SK-N-SH treated with all-trans-retinoic acid at 6 μM for 48 hours (cell line): ENCODE measurements around the gene C10orf143.

ENCODE experiments used
- ATAC-seq: fragments of 200-7000 bp; cut with Tn5 transposase; 3 replicates; pipeline ENCODE4 v1.9.1; 2020; ENCODE audit warnings: mild to moderate bottlenecking, moderate library complexity
- ARNTL ChIP-seq: fragments of 450-650 bp; formaldehyde crosslinking; IDR thresholded peaks from 2 replicates; pipeline ENCODE4 v1.5.0; 2020; ENCODE audit warnings: low read depth, mild to moderate bottlenecking, moderate library complexity, borderline replicate concordance
- CSDC2 ChIP-seq: fragments of 250-450 bp; sonication (Bioruptor Pico); IDR thresholded peaks from 2 replicates; pipeline ENCODE4 v1.5.0; 2020; ENCODE audit warnings: mild to moderate bottlenecking, moderate library complexity
- GLIS3 ChIP-seq: fragments of 250-450 bp; sonication (Bioruptor Pico); IDR thresholded peaks from 2 replicates; pipeline ENCODE4 v1.5.0; 2020; ENCODE audit warnings: mild to moderate bottlenecking, moderate library complexity
- ISL1 ChIP-seq: fragments of 250-450 bp; sonication (Bioruptor Pico); IDR thresholded peaks from 2 replicates; pipeline ENCODE4 v2.1.2; 2022; ENCODE audit warnings: mild to moderate bottlenecking, moderate library complexity
- OSR1 ChIP-seq: fragments of 250-450 bp; sonication (Bioruptor Pico); IDR thresholded peaks from 2 replicates; pipeline ENCODE4 v1.8.0; 2022; ENCODE audit warnings: moderate library complexity, mild to moderate bottlenecking, inconsistent platforms
- PPARA ChIP-seq: fragments of 250-450 bp; sonication (Bioruptor Pico); IDR thresholded peaks from 2 replicates; pipeline ENCODE4 v1.5.0; 2020; ENCODE audit warnings: mild to moderate bottlenecking, borderline replicate concordance
- RARB ChIP-seq: fragments of 250-450 bp; sonication (Bioruptor Pico); IDR thresholded peaks from 2 replicates; pipeline ENCODE4 v1.8.0; 2021; ENCODE audit warnings: mild to moderate bottlenecking, moderate library complexity
- SNAI2 ChIP-seq: fragments of 250-450 bp; sonication (Bioruptor Pico); IDR thresholded peaks from 2 replicates; pipeline ENCODE4 v1.5.0; 2020; ENCODE audit warnings: mild to moderate bottlenecking, moderate library complexity
- TCF4 ChIP-seq: fragments of 250-450 bp; sonication (Bioruptor Pico); IDR thresholded peaks from 2 replicates; pipeline ENCODE4 v1.8.0; 2021; ENCODE audit warnings: mild to moderate bottlenecking, moderate library complexity, borderline replicate concordance
- TOX ChIP-seq: fragments of 250-450 bp; sonication (Bioruptor Pico); IDR thresholded peaks from 2 replicates; pipeline ENCODE4 v1.8.0; 2021; ENCODE audit warnings: mild to moderate bottlenecking, moderate library complexity, borderline replicate concordance
- ZC3H10 ChIP-seq: fragments of 250-450 bp; sonication (Bioruptor Pico); IDR thresholded peaks from 2 replicates; pipeline ENCODE4 v1.5.1; 2021; ENCODE audit warnings: mild to moderate bottlenecking, moderate library complexity
- ZFP3 ChIP-seq: fragments of 250-450 bp; sonication (Bioruptor Pico); IDR thresholded peaks from 2 replicates; pipeline ENCODE4 v1.5.0; 2020; ENCODE audit warnings: mild to moderate bottlenecking, moderate library complexity
- ZFP30 ChIP-seq: fragments of 450-650 bp; formaldehyde crosslinking; IDR thresholded peaks from 2 replicates; pipeline ENCODE4 v1.5.0; 2022; ENCODE audit warnings: mild to moderate bottlenecking, moderate library complexity
- ZNF565 ChIP-seq: fragments of 450-650 bp; formaldehyde crosslinking; conservative IDR thresholded peaks from 2 replicates; pipeline ENCODE4 v1.5.0; 2020; ENCODE audit warnings: low read depth, mild to moderate bottlenecking, moderate library complexity
- ZNF70 ChIP-seq: fragments of 450-650 bp; formaldehyde crosslinking; IDR thresholded peaks from 2 replicates; pipeline ENCODE4 v1.5.0; 2020; ENCODE audit warnings: mild to moderate bottlenecking, moderate library complexity
- ZNF8 ChIP-seq: fragments of 450-650 bp; formaldehyde crosslinking; IDR thresholded peaks from 2 replicates; pipeline ENCODE4 v1.5.0; 2020; ENCODE audit warnings: mild to moderate bottlenecking, moderate library complexity
- TF ChIP-seq, protein P1 (sequence below): fragments of 250-450 bp; sonication (Bioruptor Pico); IDR thresholded peaks from 2 replicates; pipeline ENCODE4 v1.5.0; 2020; ENCODE audit warnings: mild to moderate bottlenecking, moderate library complexity
- TF ChIP-seq, protein P2 (sequence below): fragments of 250-450 bp; sonication (Bioruptor Pico); IDR thresholded peaks from 2 replicates; pipeline ENCODE4 v1.5.1; 2021; ENCODE audit warnings: mild to moderate bottlenecking, moderate library complexity
- TF ChIP-seq, protein P3 (sequence below): fragments of 250-450 bp; sonication (Bioruptor Pico); IDR thresholded peaks from 2 replicates; pipeline ENCODE4 v1.8.0; 2020; ENCODE audit warnings: mild to moderate bottlenecking, moderate library complexity, borderline replicate concordance
- TF ChIP-seq, protein P4 (sequence below): fragments of 250-450 bp; sonication (Bioruptor Pico); IDR thresholded peaks from 2 replicates; pipeline ENCODE4 v1.8.0; 2021; ENCODE audit warnings: low read depth, mild to moderate bottlenecking, moderate library complexity, borderline replicate concordance

Gene C10orf143

DNA sequence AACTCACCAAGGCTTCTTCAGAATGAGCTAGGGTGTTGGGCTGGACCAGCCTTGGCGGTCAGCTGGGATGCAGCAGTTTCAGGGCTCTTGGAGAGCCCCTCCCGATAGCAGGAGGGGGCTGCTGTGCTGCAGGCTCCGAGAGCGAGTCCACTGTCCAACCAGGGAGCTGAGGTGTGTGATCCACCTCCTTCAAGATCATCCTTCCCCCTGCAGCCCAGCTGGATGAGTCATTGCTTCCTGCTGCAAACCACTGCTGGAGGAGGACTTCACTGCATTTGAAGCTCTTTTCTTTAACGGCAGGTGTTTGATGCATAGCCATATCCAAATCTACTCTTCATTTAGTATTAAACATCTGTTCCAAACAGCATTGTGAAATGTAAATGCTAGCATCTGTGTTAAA, 92.4 kb downstream of the C10orf143 start (continued):
- TF ChIP-seq, protein P1, sequence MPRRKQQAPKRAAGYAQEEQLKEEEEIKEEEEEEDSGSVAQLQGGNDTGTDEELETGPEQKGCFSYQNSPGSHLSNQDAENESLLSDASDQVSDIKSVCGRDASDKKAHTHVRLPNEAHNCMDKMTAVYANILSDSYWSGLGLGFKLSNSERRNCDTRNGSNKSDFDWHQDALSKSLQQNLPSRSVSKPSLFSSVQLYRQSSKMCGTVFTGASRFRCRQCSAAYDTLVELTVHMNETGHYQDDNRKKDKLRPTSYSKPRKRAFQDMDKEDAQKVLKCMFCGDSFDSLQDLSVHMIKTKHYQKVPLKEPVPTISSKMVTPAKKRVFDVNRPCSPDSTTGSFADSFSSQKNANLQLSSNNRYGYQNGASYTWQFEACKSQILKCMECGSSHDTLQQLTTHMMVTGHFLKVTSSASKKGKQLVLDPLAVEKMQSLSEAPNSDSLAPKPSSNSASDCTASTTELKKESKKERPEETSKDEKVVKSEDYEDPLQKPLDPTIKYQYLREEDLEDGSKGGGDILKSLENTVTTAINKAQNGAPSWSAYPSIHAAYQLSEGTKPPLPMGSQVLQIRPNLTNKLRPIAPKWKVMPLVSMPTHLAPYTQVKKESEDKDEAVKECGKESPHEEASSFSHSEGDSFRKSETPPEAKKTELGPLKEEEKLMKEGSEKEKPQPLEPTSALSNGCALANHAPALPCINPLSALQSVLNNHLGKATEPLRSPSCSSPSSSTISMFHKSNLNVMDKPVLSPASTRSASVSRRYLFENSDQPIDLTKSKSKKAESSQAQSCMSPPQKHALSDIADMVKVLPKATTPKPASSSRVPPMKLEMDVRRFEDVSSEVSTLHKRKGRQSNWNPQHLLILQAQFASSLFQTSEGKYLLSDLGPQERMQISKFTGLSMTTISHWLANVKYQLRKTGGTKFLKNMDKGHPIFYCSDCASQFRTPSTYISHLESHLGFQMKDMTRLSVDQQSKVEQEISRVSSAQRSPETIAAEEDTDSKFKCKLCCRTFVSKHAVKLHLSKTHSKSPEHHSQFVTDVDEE (CRISPR knock-in tag), result no peak
- TF ChIP-seq ZC3H10 (CRISPR knock-in tag), result no peak
- TF ChIP-seq TOX (CRISPR knock-in tag), result no peak

DNA sequence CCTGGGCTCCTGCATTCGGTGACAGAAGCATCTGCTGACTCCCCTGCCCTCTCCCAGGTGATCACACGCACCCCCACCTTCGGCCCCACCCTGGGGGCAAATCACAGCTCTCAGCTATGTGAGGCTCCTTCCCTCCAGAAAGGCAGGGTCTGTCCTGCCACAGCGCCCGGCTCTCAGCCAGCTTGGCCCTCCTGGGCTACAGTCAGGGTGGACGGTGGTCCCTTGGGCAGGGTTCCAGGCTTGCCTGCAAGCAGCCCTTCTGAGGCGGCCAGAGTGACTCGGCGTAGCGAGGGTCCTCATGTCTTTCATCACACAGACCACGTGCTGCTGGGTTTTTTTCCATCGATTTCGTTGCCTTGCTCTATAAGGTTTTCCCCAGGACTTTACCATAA, 93.0 kb downstream of the C10orf143 start:
- TF ChIP-seq ZNF70 (CRISPR knock-in tag) (no peak), PPARA (CRISPR knock-in tag) (no peak), ZC3H10 (CRISPR knock-in tag) (no peak), ZFP30 (CRISPR knock-in tag) (no peak), ZFP3 (CRISPR knock-in tag) (no peak), ARNTL (CRISPR knock-in tag) (no peak), ISL1 (no peak), CSDC2 (CRISPR knock-in tag) (no peak), TOX (CRISPR knock-in tag) (no peak), ZNF565 (no peak), RARB (CRISPR knock-in tag) (no peak), GLIS3 (CRISPR knock-in tag) (no peak), OSR1 (CRISPR knock-in tag) (no peak), TCF4 (CRISPR knock-in tag) (no peak), ZNF8 (CRISPR knock-in tag) (no peak)
- TF ChIP-seq, protein P2, sequence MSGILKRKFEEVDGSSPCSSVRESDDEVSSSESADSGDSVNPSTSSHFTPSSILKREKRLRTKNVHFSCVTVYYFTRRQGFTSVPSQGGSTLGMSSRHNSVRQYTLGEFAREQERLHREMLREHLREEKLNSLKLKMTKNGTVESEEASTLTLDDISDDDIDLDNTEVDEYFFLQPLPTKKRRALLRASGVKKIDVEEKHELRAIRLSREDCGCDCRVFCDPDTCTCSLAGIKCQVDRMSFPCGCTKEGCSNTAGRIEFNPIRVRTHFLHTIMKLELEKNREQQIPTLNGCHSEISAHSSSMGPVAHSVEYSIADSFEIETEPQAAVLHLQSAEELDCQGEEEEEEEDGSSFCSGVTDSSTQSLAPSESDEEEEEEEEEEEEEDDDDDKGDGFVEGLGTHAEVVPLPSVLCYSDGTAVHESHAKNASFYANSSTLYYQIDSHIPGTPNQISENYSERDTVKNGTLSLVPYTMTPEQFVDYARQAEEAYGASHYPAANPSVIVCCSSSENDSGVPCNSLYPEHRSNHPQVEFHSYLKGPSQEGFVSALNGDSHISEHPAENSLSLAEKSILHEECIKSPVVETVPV (CRISPR knock-in tag), result no peak
- TF ChIP-seq, protein P1 (CRISPR knock-in tag), result no peak
- TF ChIP-seq, protein P3, sequence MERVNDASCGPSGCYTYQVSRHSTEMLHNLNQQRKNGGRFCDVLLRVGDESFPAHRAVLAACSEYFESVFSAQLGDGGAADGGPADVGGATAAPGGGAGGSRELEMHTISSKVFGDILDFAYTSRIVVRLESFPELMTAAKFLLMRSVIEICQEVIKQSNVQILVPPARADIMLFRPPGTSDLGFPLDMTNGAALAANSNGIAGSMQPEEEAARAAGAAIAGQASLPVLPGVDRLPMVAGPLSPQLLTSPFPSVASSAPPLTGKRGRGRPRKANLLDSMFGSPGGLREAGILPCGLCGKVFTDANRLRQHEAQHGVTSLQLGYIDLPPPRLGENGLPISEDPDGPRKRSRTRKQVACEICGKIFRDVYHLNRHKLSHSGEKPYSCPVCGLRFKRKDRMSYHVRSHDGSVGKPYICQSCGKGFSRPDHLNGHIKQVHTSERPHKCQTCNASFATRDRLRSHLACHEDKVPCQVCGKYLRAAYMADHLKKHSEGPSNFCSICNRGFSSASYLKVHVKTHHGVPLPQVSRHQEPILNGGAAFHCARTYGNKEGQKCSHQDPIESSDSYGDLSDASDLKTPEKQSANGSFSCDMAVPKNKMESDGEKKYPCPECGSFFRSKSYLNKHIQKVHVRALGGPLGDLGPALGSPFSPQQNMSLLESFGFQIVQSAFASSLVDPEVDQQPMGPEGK (CRISPR knock-in tag), result no peak
- ATAC-seq, result no peak

DNA sequence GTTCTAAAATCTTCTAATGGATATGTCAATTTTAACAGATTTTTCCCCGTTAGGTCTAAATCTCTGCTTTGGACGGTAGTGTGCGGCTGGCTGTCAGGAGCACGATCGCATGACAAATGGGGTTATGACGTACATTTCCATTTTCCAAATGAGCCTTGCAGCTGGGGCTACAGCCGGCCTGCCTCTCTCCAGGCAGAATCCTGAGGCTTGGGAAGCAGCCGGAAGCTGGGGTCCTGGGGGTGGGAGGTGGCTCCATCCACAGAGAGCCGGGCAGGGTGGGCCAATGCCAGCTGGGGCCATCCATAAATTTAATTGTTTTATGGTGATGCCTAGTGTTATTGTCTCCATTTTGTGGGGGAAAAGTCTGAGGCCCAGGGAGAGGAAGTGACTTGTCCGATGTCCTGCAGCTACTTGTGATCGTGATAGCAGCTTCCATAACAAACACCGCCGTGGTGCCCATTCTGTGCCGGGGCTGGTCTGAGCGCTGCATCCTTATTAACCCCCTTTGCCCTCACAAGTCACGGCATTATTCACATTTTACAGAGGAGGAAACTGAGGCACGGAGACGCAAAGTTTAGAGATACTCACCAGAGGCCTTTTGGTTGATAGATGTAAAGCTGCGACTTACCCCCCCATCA, 93.5 kb downstream of the C10orf143 start:
- TF ChIP-seq ZNF565, result no peak
- no peak for TF ChIP-seq TCF4 (CRISPR knock-in tag)
- TF ChIP-seq RARB (CRISPR knock-in tag), result no peak
- no peak for TF ChIP-seq PPARA (CRISPR knock-in tag)
- no peak for TF ChIP-seq CSDC2 (CRISPR knock-in tag)
- TF ChIP-seq, protein P4, sequence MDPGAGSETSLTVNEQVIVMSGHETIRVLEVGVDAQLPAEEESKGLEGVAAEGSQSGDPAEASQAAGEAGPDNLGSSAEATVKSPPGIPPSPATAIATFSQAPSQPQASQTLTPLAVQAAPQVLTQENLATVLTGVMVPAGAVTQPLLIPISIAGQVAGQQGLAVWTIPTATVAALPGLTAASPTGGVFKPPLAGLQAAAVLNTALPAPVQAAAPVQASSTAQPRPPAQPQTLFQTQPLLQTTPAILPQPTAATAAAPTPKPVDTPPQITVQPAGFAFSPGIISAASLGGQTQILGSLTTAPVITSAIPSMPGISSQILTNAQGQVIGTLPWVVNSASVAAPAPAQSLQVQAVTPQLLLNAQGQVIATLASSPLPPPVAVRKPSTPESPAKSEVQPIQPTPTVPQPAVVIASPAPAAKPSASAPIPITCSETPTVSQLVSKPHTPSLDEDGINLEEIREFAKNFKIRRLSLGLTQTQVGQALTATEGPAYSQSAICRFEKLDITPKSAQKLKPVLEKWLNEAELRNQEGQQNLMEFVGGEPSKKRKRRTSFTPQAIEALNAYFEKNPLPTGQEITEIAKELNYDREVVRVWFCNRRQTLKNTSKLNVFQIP (CRISPR knock-in tag), result no peak
- no peak for TF ChIP-seq ZFP3 (CRISPR knock-in tag)
- TF ChIP-seq SNAI2 (CRISPR knock-in tag), result no peak
- ATAC-seq, result no peak
